Esophagus (tissue), 2 donors: ENCODE measurements around the gene TTC16. TPM values are rescaled to one million over a fixed set of nuclear protein-coding genes. Genes with fewer than 3 reads are reported as not detected.

Source experiments
- H3K27ac ChIP-seq, 2 donors: one replicate each; pipeline ENCODE4 v1.5.1; 2013; ENCODE audit warnings: low read depth in 2 of 2, mild to moderate bottlenecking in 2 of 2, inconsistent platforms in 1 of 2, low read length in 1 of 2, moderate library complexity in 1 of 2
- H3K27me3 ChIP-seq, 2 donors: one replicate each; pipeline ENCODE4 v1.6.1; 2013; ENCODE audit warnings: low read length in 2 of 2, control low read depth in 1 of 2, mild to moderate bottlenecking in 1 of 2; ENCODE audit not compliant: insufficient read depth in 2 of 2, control insufficient read depth in 1 of 2
- H3K36me3 ChIP-seq, 2 donors: one replicate each; pipeline ENCODE4 v1.6.1; 2013; ENCODE audit warnings: low read length in 1 of 2; ENCODE audit not compliant: control insufficient read depth in 2 of 2, insufficient read depth in 2 of 2
- H3K4me1 ChIP-seq, 2 donors: one replicate each; pipeline ENCODE4 v1.6.1; 2013; ENCODE audit warnings: low read length in 1 of 2; ENCODE audit not compliant: control insufficient read depth in 2 of 2, insufficient read depth in 2 of 2
- H3K4me3 ChIP-seq, 2 donors: one replicate each; pipeline ENCODE4 v1.5.1; 2013; ENCODE audit warnings: low read length in 2 of 2, mild to moderate bottlenecking in 2 of 2, low read depth in 1 of 2, moderate library complexity in 1 of 2
- H3K9me3 ChIP-seq, 2 donors: one replicate each; pipeline ENCODE4 v1.6.1; 2013; ENCODE audit warnings: mild to moderate bottlenecking in 2 of 2, low read depth in 1 of 2, low read length in 1 of 2, moderate library complexity in 1 of 2; ENCODE audit not compliant: control insufficient read depth in 2 of 2, insufficient read depth in 1 of 2
- WGBS, 2 donors: extraction: QIAGEN DNeasy Blood & Tissue Kit; methylation state at CpG; one replicate each; pipeline ENCODE4 v1.1.7; 2013; 5-methylcytosine and 5-hydroxymethylcytosine counted together
- polyA plus RNA-seq, 2 donors: library from polyadenylated mRNA; stranded (reverse); fragments of 200-250 nt; gene quantifications; one replicate each; pipeline ENCODE4 v1.2.3, GENCODE V29; 2013
- donor health status: healthy with polysubstance abuse.
- donor health status: Bipolar disorder and iron deficiency.

The TTC16 gene
- polyA plus RNA-seq, 2 donors, result 0.04 to 0.10 TPM

- WGBS, 2 donors, result 49 to 58% methylated on average over 3 of the region's 3 CpGs
- peak overlapping the region; percentile 4 to 47 for H3K4me3 ChIP-seq
- H3K27me3 ChIP-seq, result no peaks in the 10 kb centered on the region
- peaks cover 0 to 5% of the 10 kb centered on the region in 2 donors for H3K4me1 ChIP-seq
- H3K9me3 ChIP-seq, result no peaks in the 10 kb centered on the region
- H3K36me3 ChIP-seq, result no peaks in the 10 kb centered on the region
- H3K27ac ChIP-seq, result peak overlapping the region; percentile 35 to 55
These were observed 54.7 kb downstream of the TTC16 start for GRCh38 chr9:127770583-127770904.

GRCh38 chr9:127770905-127771569 is 55.2 kb downstream of the TTC16 start:
- Histone ChIP-seq H3K36me3 (no peaks in the 10 kb centered on the region), H3K9me3 (no peaks in the 10 kb centered on the region), H3K27me3 (no peaks in the 10 kb centered on the region), H3K4me1 (peaks cover 0 to 5% of the 10 kb centered on the region in 2 donors), H3K27ac (peak overlapping the region; percentile 44 to 83), H3K4me3 (peak overlapping the region; percentile 47 to 55)
- 2 to 3% methylated on average over 38 to 43 of the region's 43 CpGs for WGBS, 2 donors

GRCh38 chr9:127771570-127772189 is 55.8 kb downstream of the TTC16 start:
- 3% methylated on average over 18 to 19 of the region's 19 CpGs for WGBS, 2 donors

GRCh38 chr9:127772603-127773002 is 56.7 kb downstream of the TTC16 start:
- 92 to 96% methylated on average over 5 of the region's 5 CpGs for WGBS, 2 donors
- H3K9me3 ChIP-seq, result no peaks in the 10 kb centered on the region
- H3K36me3 ChIP-seq, result no peaks in the 10 kb centered on the region
- no peak overlapping the region for H3K27ac ChIP-seq
- no peaks in the 10 kb centered on the region for H3K27me3 ChIP-seq
- peaks cover 0 to 5% of the 10 kb centered on the region in 2 donors for H3K4me1 ChIP-seq
- no peak overlapping the region for H3K4me3 ChIP-seq

More at GRCh38 chr9:127771570-127772189, 55.8 kb downstream of the TTC16 start:
- H3K4me1 ChIP-seq, result peaks cover 0 to 5% of the 10 kb centered on the region in 2 donors
- no peaks in the 10 kb centered on the region for H3K9me3 ChIP-seq
- H3K27me3 ChIP-seq, result no peaks in the 10 kb centered on the region
- H3K4me3 ChIP-seq, result peak overlapping the region in 1 of 2 donors; percentile 55
- H3K27ac ChIP-seq, result peak overlapping the region; percentile 44 to 76
- no peaks in the 10 kb centered on the region for H3K36me3 ChIP-seq

DNA sequence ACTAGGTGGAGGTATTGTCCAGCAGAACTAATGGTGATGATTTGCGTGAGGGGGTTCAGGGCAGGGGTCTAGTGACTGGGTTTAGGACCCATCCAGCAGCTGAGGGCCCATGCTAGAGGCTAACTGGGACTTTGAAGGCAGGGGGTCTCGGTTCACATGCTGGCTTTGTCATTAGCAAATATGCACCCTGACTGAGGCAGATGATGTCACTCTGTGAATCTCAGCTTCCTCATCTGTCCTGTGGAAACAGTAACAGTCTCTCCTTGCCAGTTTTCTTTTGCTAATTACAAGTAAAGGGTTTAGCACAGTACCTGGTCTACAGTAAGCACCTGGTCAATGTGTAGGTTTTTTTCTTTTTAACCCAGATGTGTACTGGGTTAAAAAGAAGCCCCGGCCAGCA is 57.4 kb downstream of the TTC16 start:
- H3K9me3 ChIP-seq, result no peaks in the 10 kb centered on the region
- H3K4me3 ChIP-seq, result no peak overlapping the region
- no peaks in the 10 kb centered on the region for H3K27me3 ChIP-seq
- H3K36me3 ChIP-seq, result no peaks in the 10 kb centered on the region
- H3K4me1 ChIP-seq, result peaks cover 0 to 5% of the 10 kb centered on the region in 2 donors
- 90 to 93% methylated on average over 3 of the region's 3 CpGs for WGBS, 2 donors
- H3K27ac ChIP-seq, result no peak overlapping the region

GRCh38 chr9:127773981-127774380 is 58.1 kb downstream of the TTC16 start:
- no peak overlapping the region for H3K27ac ChIP-seq
- H3K9me3 ChIP-seq, result no peaks in the 10 kb centered on the region
- no peaks in the 10 kb centered on the region for H3K27me3 ChIP-seq
- WGBS, 2 donors, result 88 to 91% methylated on average over 10 of the region's 10 CpGs
- H3K4me3 ChIP-seq, result no peak overlapping the region
- peaks cover 0 to 5% of the 10 kb centered on the region in 2 donors for H3K4me1 ChIP-seq
- H3K36me3 ChIP-seq, result no peaks in the 10 kb centered on the region

GRCh38 chr9:127776195-127776923 is 60.5 kb downstream of the TTC16 start:
- Histone ChIP-seq H3K27me3 (no peaks in the 10 kb centered on the region), H3K9me3 (no peaks in the 10 kb centered on the region), H3K4me1 (peaks cover 0 to 4% of the 10 kb centered on the region in 2 donors), H3K36me3 (no peaks in the 10 kb centered on the region), H3K27ac (no peak overlapping the region), H3K4me3 (peak overlapping the region; percentile 12 to 20)
- WGBS, 2 donors, result 66 to 69% methylated on average over 13 to 15 of the region's 15 CpGs

DNA sequence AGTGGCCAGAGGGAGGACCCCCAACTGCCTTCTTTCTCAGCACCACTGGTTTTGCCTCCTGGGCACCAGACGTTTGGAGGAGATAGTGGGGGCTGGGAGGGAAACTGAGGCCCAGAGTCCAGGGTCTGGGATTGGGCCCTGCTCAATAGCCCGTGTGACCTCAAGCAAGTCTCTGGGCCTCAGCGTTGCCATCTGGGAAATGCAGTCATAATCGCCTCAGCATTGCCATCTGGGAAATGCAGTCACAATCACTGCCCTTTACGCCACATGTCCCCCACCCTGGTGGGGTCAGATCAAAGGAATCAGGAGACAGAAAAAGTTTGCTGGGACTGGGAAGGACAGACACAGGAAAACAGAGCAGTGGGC is 61.0 kb downstream of the TTC16 start:
- peak overlapping the region; percentile 12 to 20 for H3K4me3 ChIP-seq
- H3K27ac ChIP-seq, result no peak overlapping the region
- H3K36me3 ChIP-seq, result no peaks in the 10 kb centered on the region
- H3K9me3 ChIP-seq, result no peaks in the 10 kb centered on the region
- WGBS, 2 donors, result 63 to 71% methylated on average over 5 of the region's 5 CpGs
- H3K27me3 ChIP-seq, result no peaks in the 10 kb centered on the region
- H3K4me1 ChIP-seq, result peaks cover 0 to 2% of the 10 kb centered on the region in 2 donors

- 70% methylated on average over 18 of the region's 18 CpGs for WGBS, 2 donors
- H3K27me3 ChIP-seq, result no peaks in the 10 kb centered on the region
- H3K36me3 ChIP-seq, result no peaks in the 10 kb centered on the region
- peak overlapping the region; percentile 20 to 25 for H3K4me3 ChIP-seq
- no peaks in the 10 kb centered on the region for H3K9me3 ChIP-seq
- H3K27ac ChIP-seq, result peak overlapping the region in 1 of 2 donors; percentile 22
- peaks cover 0 to 2% of the 10 kb centered on the region in 2 donors for H3K4me1 ChIP-seq
These were observed 61.6 kb downstream of the TTC16 start for GRCh38 chr9:127777368-127777980.
